Keratinocyte (primary cell): ENCODE results near the gene PURA. TPM values are rescaled to one million over a fixed set of nuclear protein-coding genes. Genes with fewer than 3 reads are reported as not detected.

ENCODE experiments used
- DNase-seq: peaks from one replicate; pipeline ENCODE4 v3.0.0-alpha.2; 2011; ENCODE audit warnings: low read depth, missing footprints, low spot score
- FAIRE-seq: peaks from 2 replicates; lab custom pipeline; 2011; peaks lifted over from hg19 to GRCh38; lab: Jason Lieb, UNC
- H2AFZ ChIP-seq: 2 replicates; pipeline ENCODE4 v1.6.0; 2012; ENCODE audit warnings: low read length, control low read depth, inconsistent platforms; ENCODE audit not compliant: control insufficient read depth
- H3K27ac ChIP-seq: 2 replicates; pipeline ENCODE4 v1.5.1; 2011; ENCODE audit warnings: low read length; ENCODE audit not compliant: control insufficient read depth, insufficient read depth
- H3K27me3 ChIP-seq: 3 replicates; pipeline ENCODE4 v1.6.0; 2011; ENCODE audit warnings: low read length; ENCODE audit not compliant: control insufficient read depth, insufficient read depth; ENCODE audit errors: extremely low read depth
- H3K36me3 ChIP-seq, 2 experiments: 2 replicates in 1 of 2; 3 replicates in 1 of 2; pipeline ENCODE4 v1.5.1; 2011; ENCODE audit warnings: low read length in 2 of 2, mild to moderate bottlenecking in 1 of 2; ENCODE audit not compliant: control insufficient read depth in 2 of 2, insufficient read depth in 2 of 2; ENCODE audit errors: extremely low read depth in 1 of 2
- H3K4me1 ChIP-seq: 3 replicates; pipeline ENCODE4 v1.5.1; 2011; ENCODE audit warnings: low read length; ENCODE audit not compliant: control insufficient read depth, insufficient read depth; ENCODE audit errors: extremely low read depth
- H3K4me2 ChIP-seq: 3 replicates; pipeline ENCODE4 v1.6.0; 2011; ENCODE audit warnings: low read depth, low read length; ENCODE audit not compliant: control insufficient read depth, insufficient read depth; ENCODE audit errors: extremely low read depth
- H3K4me3 ChIP-seq, 3 experiments: fragments of 200-600 bp in 1 of 3; sonication (generic) in 1 of 3; 2 replicates in 2 of 3; 3 replicates in 1 of 3; pipeline ENCODE4 v1.5.1; 2011 to 2016; ENCODE audit warnings: low read length in 3 of 3, mild to moderate bottlenecking in 3 of 3, control low read depth in 2 of 3, inconsistent platforms in 1 of 3, low read depth in 1 of 3, mixed read lengths in 1 of 3, mixed run types in 1 of 3, moderate library complexity in 1 of 3; ENCODE audit not compliant: control insufficient read depth in 2 of 3, insufficient read depth in 2 of 3; ENCODE audit errors: extremely low read depth in 1 of 3
- H3K79me2 ChIP-seq: 2 replicates; pipeline ENCODE4 v1.6.0; 2012; ENCODE audit warnings: low read length; ENCODE audit not compliant: control insufficient read depth, insufficient read depth
- H3K9ac ChIP-seq: 3 replicates; pipeline ENCODE4 v1.6.0; 2011; ENCODE audit warnings: low read length; ENCODE audit not compliant: control insufficient read depth, insufficient read depth; ENCODE audit errors: extremely low read depth
- H3K9me1 ChIP-seq: 3 replicates; pipeline ENCODE4 v1.6.0; 2011; ENCODE audit warnings: low read length; ENCODE audit not compliant: control insufficient read depth, insufficient read depth; ENCODE audit errors: extremely low read depth
- H3K9me3 ChIP-seq: 2 replicates; pipeline ENCODE4 v1.5.1; 2012; ENCODE audit warnings: low read depth, low read length; ENCODE audit not compliant: control insufficient read depth
- H4K20me1 ChIP-seq: 3 replicates; pipeline ENCODE4 v1.6.0; 2011; ENCODE audit warnings: low read length; ENCODE audit not compliant: control insufficient read depth, insufficient read depth; ENCODE audit errors: extremely low read depth
- EZH2 ChIP-seq: IDR thresholded peaks from one replicate; pipeline ENCODE4 v1.6.1; 2012; ENCODE audit warnings: inconsistent platforms, mild to moderate bottlenecking, low read length, moderate library complexity
- dilution Hi-C: fragments of 300-500 bp; cut with MboI; formaldehyde crosslinking; loops from one replicate; pipeline ENCODE4 v1.7.0; 2020; ENCODE audit warnings: low sequenced_read_pairs; ENCODE audit not compliant: extremely low pct_ligation_motif_present
- polyA plus RNA-seq, 5 experiments: library from polyadenylated mRNA; depleted of rRNA in 3 of 5; stranded (reverse) in 3 of 5; stranded (forward) in 1 of 5; unstranded in 1 of 5; fragments of >200 nt; gene quantifications; 1 replicate in 1 of 5; 2 replicates in 3 of 5; 3 replicates in 1 of 5; pipeline versions ENCODE4 v1.2.1 to v1.2.3, GENCODE V29; 2011 to 2012; ENCODE audit warnings: missing spikeins in 2 of 5, low read depth in 1 of 5, low replicate concordance in 1 of 5
- TF ChIP-seq, protein P1 (sequence below), 3 experiments: IDR thresholded peaks in 1 of 3; conservative IDR thresholded peaks in 1 of 3; optimal IDR thresholded peaks in 1 of 3; 2 replicates in 2 of 3; 3 replicates in 1 of 3; pipeline versions ENCODE3 to v1.5.1; 2011; ENCODE audit warnings: low read length in 3 of 3, mild to moderate bottlenecking in 3 of 3, moderate library complexity in 2 of 3, control low read depth in 1 of 3, inconsistent platforms in 1 of 3; ENCODE audit not compliant: insufficient read depth in 2 of 3; ENCODE audit errors: extremely low read depth in 1 of 3

PURA gene
- polyA plus RNA-seq, 1 donor (not counting 4 experiments of a cell fraction or from before 2014, with no cell fraction given) = 4.1 TPM

DNA sequence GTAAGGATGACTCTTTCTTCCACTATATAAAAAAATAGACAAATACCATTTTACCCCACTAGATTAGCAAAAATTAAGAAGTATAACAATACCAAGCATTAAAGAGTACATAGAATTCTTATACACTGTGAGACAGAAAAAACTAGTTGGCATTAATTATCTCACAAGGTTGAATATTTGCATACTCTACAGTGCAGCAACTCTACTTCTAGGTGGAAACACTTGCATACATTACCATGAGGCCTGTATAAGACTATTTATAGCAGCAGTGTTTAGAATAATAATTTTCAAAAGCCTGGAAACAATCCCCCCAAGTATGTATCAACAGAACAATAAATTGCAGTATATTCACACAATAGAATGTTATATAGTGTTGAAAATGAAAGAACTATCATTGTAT, 19.0 kb upstream of the PURA start:
- FAIRE-seq = no peak
- H3K27me3 ChIP-seq = no peaks in the 10 kb centered on the region

DNA sequence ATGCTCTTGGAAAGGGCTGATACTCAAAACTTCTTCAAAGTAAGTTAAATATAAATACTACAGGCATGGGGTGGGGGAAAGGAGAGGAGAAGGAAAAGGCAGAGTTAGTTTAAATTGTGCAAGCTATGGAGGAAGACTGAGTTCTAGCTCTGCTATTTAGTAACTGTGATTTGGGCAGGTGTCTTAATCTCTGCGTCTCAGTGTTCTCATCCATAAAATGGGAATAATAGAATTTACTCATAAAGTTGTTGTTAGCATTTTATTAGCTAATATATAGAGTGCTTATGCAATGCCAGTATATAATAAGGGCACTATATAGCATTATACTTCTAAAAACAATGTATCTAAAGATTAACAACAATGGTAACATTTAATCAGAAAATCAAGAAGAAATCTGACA, 12.7 kb upstream of the PURA start:
- FAIRE-seq (no peak), DNase-seq (no peak)
- dilution Hi-C loops = no loop called here

More for the DNA sequence above, 19.0 kb upstream of the PURA start:
- dilution Hi-C loops = no loop called here
- no peak overlapping the region for H3K27ac ChIP-seq
- H4K20me1 ChIP-seq = no peaks in the 10 kb centered on the region
- H3K4me1 ChIP-seq = no peaks in the 10 kb centered on the region
- no peaks in the 10 kb centered on the region for H3K36me3 ChIP-seq
- H3K79me2 ChIP-seq = no peaks in the 10 kb centered on the region
- no peak for TF ChIP-seq EZH2
- TF ChIP-seq, protein P1, sequence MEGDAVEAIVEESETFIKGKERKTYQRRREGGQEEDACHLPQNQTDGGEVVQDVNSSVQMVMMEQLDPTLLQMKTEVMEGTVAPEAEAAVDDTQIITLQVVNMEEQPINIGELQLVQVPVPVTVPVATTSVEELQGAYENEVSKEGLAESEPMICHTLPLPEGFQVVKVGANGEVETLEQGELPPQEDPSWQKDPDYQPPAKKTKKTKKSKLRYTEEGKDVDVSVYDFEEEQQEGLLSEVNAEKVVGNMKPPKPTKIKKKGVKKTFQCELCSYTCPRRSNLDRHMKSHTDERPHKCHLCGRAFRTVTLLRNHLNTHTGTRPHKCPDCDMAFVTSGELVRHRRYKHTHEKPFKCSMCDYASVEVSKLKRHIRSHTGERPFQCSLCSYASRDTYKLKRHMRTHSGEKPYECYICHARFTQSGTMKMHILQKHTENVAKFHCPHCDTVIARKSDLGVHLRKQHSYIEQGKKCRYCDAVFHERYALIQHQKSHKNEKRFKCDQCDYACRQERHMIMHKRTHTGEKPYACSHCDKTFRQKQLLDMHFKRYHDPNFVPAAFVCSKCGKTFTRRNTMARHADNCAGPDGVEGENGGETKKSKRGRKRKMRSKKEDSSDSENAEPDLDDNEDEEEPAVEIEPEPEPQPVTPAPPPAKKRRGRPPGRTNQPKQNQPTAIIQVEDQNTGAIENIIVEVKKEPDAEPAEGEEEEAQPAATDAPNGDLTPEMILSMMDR (optimal IDR thresholded peaks at IDR 0.05 in 1 of 3, IDR thresholded peaks at IDR 0.05 in 1 of 3, conservative IDR thresholded peaks at IDR 0.05 in 1 of 3; ENCODE audit: extremely low read depth in 1 of 3, insufficient read depth in 2 of 3, low read length in 3 of 3) = no peak
- no peak overlapping the region for H3K4me2 ChIP-seq
- H3K9me1 ChIP-seq = no peaks in the 10 kb centered on the region
- H3K9me3 ChIP-seq = no peaks in the 10 kb centered on the region
- no peak overlapping the region for H3K9ac ChIP-seq
- DNase-seq = no peak
- H2AFZ ChIP-seq = no peak overlapping the region
- H3K4me3 ChIP-seq = no peak overlapping the region

More for the DNA sequence above, 12.7 kb upstream of the PURA start:
- Histone ChIP-seq H3K9ac (no peak overlapping the region), H3K4me3 (no peak overlapping the region), H3K9me3 (no peaks in the 10 kb centered on the region), H3K27ac (no peak overlapping the region), H3K4me1 (peaks cover 1% of the 10 kb centered on the region), H3K27me3 (no peaks in the 10 kb centered on the region), H3K4me2 (no peak overlapping the region), H3K36me3 (no peaks in the 10 kb centered on the region), H3K79me2 (no peaks in the 10 kb centered on the region), H4K20me1 (no peaks in the 10 kb centered on the region), H2AFZ (no peak overlapping the region), H3K9me1 (no peaks in the 10 kb centered on the region)
- TF ChIP-seq, protein P1 (optimal IDR thresholded peaks at IDR 0.05 in 1 of 3, IDR thresholded peaks at IDR 0.05 in 1 of 3, conservative IDR thresholded peaks at IDR 0.05 in 1 of 3; ENCODE audit: extremely low read depth in 1 of 3, insufficient read depth in 2 of 3, low read length in 3 of 3) = no peak
- no peak for TF ChIP-seq EZH2
